OCI-M2 (cell line): ENCODE data around the gene PMPCA.
"Not testable (repeated sequence)": the region's sequence is repeated elsewhere in the genome, so short reads cannot be mapped to it uniquely, and the experiment has no call there.

ENCODE experiments used
- DNase-seq: peaks from one replicate; lab custom pipeline; 2025; ENCODE audit not compliant: unreplicated experiment; lab: John Stamatoyannopoulos, UW

Gene PMPCA

GRCh38 chr9:136393531-136393930 lies 16.9 kb upstream of the PMPCA start:
- no peak for DNase-seq

- no peak for DNase-seq
Observed at GRCh38 chr9:136394312-136395019, 16.0 kb upstream of the PMPCA start.

GRCh38 chr9:136395020-136395340 lies 15.5 kb upstream of the PMPCA start:
- no peak for DNase-seq

GRCh38 chr9:136395345-136396218 lies 14.9 kb upstream of the PMPCA start:
- no peak for DNase-seq

- no peak for DNase-seq
Observed at GRCh38 chr9:136396219-136396515, 14.3 kb upstream of the PMPCA start.

- no peak for DNase-seq
Observed at GRCh38 chr9:136397643-136398042, 12.8 kb upstream of the PMPCA start.

- DNase-seq: no peak
Observed at GRCh38 chr9:136398286-136398685, 12.2 kb upstream of the PMPCA start.

- DNase-seq: no peak
Observed at GRCh38 chr9:136399176-136400037, 11.1 kb upstream of the PMPCA start.

- DNase-seq: peak; percentile 63
Observed at GRCh38 chr9:136400038-136400834, 10.2 kb upstream of the PMPCA start, which contains the start of gene SNAPC4. SNAPC4 (minus strand) TSS chr9:136400170; CDS start chr9:136398428, 1,742 bp downstream.

- DNase-seq: no peak
Observed at GRCh38 chr9:136401173-136401922, 9.1 kb upstream of the PMPCA start.

- DNase-seq: no peak
Observed at GRCh38 chr9:136402067-136402466, 8.4 kb upstream of the PMPCA start.

- no peak for DNase-seq
Observed at GRCh38 chr9:136403538-136403914, 6.9 kb upstream of the PMPCA start.

GRCh38 chr9:136403915-136404800 lies 6.3 kb upstream of the PMPCA start:
- no peak for DNase-seq

- no peak for DNase-seq
Observed at GRCh38 chr9:136404801-136405136, 5.7 kb upstream of the PMPCA start.

- DNase-seq: no peak
Observed at GRCh38 chr9:136405481-136405880, 5.0 kb upstream of the PMPCA start.

GRCh38 chr9:136405904-136406303 lies 4.6 kb upstream of the PMPCA start:
- DNase-seq: not testable (repeated sequence)

- not testable (repeated sequence) for DNase-seq
Observed at GRCh38 chr9:136407061-136407460, 3.4 kb upstream of the PMPCA start.

- no peak for DNase-seq
Observed at GRCh38 chr9:136407911-136408310, 2.5 kb upstream of the PMPCA start.
